Ramos (cell line): ENCODE data around the gene AGAP3.

Experiments used
- in situ Hi-C: fragments of 300-500 bp; cut with MboI; formaldehyde crosslinking; loops from one replicate; pipeline ENCODE4 v1.14.3; 2022; ENCODE audit warnings: low sequenced_read_pairs; ENCODE audit not compliant: unreplicated experiment

AGAP3 gene

DNA sequence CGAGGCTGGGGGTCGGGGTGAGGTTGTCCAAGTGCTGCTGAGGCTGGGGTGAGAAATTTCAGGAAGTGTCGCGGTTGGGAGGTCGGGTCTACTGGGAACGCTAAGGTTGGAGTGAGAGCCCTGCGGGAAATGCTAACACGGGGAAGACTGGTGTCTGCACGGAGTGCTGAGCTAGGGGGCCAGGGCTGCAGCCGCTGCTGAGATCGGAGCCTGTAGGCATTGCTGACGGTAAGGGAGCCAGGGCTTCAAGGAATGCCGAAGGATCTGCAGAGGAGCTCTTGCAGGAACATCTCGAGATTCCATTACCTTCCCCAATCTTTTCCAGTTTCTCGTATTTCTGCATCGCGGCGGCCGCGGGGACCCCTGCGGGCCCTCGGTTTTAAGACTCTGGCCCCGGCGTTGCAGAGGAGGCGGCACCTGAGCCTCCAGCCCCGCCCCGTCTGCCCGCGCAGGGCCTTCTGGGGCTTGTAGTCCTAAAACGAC is 28.7 kb upstream of the AGAP3 start, which contains the start of gene CDK5:
CDK5 (minus strand) TSS at position 392 of the 483 bp plus-strand sequence; CDS start at position 343, 49 bp downstream.
- in situ Hi-C loops, result no loop called here

DNA sequence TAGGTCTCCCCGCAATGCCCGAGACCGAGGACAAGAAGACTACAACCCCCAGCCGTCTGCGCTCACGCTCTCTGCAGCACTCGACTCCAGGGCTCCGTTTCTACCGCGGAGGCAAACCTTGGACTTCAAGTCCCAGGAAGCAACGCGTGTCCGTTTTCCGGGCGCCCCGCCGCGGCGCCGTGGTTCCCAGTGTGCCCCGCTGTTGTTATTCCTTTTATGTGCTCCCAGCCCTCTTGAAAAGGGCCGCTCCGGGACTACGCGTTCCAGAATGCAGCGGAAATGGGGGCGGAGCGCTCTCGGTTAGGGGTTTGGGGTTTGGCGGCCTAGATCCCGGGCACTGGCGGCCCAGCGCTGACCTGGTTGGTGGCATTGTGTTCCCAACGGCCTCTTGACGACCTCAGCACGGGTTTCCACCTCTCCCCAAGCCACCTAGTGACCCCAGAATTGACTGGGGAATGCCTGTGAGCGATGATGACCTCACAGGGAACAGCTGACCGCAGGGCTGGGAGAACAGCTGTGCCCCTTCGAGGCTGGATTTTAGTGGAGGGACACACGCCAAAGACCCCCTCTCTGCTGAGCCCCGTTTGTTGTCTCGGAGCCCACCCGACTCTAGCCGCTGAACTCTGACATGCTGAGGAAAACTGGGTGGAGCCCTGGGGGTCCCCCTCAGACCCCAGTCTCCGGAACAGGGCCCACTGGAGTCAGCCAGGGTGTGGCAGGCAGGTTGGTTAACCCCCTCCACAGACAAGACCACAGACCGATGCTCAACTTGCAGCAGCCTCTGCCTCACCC is 28.1 kb upstream of the AGAP3 start:
- in situ Hi-C loops, result no loop called here

DNA sequence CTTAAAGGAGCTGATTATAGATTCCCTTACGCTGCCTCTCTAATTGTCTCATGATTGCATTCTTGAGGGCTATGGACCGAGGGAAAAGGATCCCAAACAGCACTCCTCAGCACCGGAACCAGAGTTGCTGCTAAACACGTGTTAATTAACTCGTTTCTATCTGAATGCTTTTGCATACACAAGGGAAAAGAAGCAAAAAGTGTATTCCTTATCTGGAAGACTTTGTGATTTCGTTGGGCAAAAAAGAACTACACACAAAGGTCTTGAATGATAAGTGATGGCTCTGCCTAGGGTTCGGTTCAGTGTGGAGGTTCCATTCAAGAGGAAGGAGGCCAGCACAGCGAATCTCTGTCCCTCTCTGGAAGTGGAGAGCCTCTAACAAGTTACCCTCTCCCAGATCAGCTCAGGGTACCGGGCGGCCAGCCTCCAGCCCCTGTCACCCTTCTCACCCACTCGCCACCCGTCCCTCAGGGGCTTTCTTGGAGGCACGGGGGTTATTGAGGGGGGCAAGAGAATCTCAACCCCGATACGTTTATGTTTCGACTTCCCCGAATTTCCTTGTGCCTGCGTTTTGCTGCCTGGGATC is 27.4 kb upstream of the AGAP3 start:
- in situ Hi-C loops, result no loop called here

DNA sequence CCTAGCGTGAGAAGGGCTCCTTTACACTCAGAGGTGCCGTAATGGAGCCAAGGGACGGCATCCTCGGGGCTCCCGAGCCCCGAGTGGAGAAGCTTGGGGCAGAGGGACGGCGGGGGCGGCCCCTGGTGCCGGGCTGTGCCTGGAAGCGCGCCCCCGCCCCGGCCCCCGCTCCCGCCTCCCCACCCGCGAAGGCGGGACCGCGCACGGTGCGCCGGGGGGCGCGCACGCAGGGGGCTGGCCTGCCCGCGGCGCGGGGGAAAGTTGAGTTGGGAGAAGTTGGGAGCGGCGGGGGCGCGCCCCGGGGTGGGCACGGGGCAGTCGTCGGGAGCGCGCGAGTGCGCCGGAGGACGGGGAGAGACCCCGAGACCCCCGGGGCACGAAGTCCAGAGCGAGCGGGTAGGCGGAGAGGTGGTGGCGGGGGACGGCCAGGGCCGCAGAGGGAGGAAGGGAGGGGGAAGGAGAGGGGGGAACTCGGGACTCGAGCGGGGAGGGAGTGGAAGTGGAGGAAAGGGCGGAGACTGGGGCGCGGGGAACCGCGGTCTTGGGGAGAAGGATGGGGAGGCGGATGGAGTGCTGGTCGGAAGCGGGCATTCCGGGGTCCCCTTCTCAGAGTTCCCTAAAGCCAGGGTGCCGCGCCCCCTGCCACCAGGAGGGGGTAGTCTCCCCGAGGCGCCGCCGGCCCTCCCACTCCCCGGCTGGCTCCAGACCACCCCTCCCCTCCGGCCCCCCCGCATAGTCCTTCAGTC is 26.7 kb upstream of the AGAP3 start, which contains the start of gene SLC4A2:
SLC4A2 (plus strand) TSS at position 223 of the 746 bp plus-strand sequence. CDS start 2,399 bp downstream, outside the sequence.
- in situ Hi-C loops, result no loop called here

DNA sequence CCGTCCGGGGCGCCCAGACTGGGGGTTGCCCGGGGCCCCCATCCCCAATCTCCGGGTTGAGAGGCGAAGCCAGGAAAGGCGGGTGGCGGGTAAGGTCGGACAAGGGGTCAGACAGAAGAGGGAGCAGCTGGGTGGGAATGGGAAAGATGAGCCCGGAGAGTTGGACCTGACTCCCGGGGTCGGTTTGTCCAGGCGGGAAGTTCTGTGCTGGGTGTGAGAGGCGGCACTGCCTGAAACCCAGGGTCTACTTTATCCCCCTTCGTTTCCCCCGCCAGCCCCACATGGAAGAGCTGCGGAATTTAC is 26.2 kb upstream of the AGAP3 start:
- in situ Hi-C loops, result no loop called here

DNA sequence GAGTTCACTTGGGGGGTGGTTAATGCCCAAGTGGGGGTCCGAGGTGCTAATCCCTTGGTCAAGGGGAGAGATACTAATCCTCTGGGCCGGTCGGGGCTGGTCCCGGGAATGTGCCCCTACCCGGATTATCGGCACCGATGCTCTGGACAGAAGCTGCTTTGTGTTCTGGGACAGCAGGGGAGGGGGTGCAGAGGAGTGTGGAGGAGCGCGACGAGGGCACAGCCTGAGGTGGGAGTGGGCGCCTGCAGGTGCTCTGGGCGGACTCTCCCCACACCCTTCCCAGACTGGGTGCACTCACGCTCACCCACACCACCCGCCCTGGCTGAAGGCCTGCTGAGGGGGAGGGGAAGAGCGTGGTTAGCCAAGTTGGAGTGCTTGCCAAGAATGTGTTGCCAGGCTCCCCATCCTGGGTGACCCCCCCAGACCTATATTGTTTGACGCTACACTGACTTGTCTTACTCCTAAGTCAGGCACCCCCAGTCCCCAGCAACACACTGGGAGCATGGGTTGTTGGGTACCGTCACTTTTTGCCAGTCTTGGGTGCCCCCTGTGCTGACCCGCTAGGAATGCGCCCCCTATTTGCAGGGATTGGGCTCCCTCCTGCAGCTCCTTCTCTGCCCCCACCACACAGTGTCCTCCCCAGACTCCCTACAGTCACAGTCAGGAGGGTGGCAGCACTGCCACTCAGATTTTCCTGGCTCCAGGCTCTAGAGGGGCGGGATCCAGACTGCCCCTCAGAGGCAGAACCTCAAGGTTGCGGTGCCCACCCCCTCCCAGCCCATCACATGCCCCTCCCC is 25.7 kb upstream of the AGAP3 start:
- in situ Hi-C loops, result no loop called here

DNA sequence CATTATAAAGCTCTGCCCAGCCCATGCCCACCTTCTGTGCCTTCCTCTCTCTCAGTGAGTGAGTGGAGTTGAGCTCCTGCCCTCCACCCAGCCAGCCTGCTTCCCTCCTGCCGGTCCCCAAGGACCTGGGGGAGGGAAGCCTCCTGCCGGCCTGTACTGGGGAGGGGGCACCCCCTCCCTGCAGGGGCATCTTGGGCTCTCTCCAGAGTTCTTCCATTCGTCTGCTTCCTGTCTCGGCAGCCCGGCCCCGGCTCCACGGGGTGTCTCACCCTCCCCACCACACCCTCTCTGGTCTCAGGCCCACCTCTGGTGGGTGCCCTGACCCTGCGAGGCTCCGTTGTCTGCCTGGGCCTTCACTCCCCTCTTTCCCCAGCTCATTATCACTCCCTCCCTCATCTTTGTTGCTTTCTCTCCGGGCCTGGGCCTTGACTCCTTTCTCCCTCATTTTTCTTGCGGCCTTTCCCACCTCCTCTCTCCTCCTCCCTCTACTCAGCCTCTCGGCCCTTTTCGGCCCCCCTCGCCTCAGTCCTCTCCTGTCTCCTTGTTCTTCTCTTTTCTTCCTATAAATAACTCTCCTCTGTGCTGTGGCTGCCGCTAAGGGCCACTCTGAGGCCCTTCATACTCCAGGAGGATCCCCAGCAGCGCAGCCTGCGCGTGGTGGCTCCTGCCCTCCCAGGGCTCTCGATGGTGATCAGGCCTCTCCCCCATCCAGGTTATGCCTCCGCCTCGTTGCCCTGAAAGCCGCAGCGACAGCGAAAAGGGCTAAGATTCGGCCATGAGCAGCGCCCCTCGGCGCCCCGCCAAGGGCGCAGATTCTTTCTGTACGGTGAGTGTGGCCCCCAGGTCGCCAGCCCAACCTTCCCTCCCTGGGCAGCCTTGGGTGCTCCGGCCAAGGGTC is 24.8 kb upstream of the AGAP3 start:
- in situ Hi-C loops, result no loop called here

DNA sequence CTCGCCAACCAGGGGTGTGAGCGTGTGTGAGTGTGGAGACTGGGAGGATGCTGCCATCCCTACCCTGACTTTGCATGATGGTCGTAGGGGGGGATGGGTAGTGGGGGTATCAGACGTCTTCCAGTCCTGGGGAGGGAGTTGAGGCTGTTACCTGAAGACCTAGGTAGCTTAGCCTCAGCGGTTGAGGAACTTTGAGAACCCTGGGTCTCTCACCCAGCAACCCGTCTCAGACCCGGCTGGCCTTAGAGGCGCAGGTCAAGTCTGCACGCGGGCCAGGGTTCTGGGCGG is 24.2 kb upstream of the AGAP3 start:
- in situ Hi-C loops, result no loop called here

DNA sequence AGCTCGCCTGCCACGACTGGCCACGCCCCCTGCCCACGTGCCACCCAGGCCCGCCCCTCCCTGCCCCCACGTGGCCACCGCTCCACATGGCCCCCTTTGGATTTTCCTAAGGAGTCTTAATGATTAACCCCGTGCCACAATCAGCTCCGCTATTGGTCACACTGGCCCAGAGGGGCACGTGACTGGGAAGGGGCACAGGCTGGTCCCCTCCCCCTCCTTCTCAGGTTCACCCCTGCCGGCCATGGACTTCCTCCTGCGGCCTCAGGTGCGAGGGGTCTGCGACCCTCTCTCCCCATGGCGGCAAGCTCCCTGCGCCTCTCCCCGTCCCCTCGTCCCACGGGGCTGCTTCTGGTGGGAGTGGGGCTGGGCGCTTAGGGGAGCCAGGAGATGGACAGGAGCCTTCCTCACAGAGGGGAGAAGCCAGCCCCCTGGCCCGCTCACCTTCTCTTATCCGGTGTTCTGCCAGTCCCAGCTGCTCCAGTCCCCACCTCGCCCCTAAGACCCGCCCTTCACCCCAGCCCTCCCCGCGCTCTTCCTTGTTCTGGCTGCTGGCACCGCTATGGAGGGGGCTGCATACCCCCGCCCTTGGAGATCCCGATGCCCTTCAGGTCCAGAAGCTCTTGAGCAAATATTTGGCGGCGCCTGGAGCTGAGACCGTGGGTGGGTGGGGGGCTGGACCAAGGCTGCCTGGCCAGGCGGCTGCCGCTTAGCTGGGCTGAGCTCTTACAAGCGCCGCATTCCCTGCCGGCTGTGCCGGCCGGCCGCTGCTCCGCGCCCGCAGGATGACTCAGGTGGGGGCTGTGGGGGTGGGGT is 23.7 kb upstream of the AGAP3 start:
- in situ Hi-C loops, result no loop called here

DNA sequence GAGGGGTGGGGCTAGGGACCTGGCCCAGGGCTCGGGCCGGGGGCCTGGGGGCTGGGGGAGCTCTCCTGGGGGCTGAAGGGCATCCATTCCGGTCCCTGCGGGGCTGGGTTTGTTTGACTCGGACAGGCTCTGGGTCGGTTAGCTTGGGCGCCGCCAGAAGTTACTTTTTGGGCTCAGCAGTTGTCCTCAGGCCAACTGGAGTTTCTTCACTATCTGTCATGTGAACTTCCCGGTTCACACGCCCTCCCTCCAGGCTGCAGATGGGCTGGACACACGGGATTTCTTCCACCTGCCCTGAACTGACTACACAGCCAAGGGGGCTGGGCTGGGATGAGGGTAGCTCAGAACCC is 23.1 kb upstream of the AGAP3 start:
- in situ Hi-C loops, result no loop called here

DNA sequence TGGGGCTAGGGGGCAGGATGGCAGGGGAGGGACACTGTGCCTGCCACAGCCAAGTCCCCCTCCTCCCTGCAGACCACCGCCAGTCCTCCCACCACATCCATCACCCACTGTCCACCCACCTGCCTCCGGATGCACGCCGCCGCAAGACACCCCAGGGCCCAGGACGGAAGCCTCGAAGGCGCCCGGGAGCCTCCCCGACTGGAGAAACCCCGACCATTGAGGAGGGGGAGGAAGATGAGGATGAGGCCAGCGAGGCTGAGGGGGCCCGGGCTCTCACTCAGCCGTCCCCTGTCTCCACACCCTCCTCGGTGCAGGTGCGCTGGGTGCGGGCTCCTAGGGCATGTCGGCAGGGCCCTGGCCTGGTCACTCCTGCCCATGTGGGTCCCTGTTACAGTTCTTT is 21.8 kb upstream of the AGAP3 start:
- in situ Hi-C loops, result no loop called here

DNA sequence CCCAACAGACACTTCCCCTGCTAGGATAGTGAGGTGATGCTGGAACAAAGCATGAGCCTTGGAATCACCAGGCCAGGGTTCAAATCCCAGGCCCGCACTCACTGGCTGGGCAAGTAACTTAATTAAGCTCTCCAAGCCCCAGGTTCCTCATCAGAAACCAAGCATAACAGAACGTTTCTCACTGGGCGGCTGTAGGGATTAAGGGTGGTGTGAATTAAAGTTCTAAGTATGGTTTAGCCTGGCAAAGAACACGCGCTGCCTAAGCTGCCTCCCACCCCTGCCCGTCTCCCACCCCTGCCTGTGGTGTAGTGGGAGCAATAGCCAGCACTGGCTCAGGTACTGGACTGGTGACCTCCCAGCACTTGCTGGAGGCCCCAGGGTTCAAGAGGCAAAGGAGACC is 21.3 kb upstream of the AGAP3 start:
- in situ Hi-C loops, result no loop called here

DNA sequence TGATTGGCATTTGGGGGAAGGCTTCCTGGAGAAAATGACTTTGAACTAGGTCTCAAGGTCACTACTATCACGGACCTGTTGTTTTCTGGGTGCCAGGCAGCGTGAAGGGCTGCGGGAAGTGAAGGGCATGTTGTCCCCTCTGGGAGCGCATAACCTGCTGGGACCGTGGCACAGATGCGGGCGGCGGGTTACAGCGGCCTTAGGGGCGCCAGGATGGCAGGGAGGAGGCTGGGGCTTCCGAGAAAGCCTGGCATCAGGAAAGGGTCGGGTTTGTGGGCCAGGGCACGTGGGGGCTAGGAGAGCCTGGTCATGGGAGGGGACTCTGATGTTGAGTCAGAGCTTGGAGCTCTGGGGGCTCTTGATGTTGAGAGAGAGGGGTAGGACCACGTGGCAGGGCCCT is 20.8 kb upstream of the AGAP3 start:
- in situ Hi-C loops, result no loop called here

DNA sequence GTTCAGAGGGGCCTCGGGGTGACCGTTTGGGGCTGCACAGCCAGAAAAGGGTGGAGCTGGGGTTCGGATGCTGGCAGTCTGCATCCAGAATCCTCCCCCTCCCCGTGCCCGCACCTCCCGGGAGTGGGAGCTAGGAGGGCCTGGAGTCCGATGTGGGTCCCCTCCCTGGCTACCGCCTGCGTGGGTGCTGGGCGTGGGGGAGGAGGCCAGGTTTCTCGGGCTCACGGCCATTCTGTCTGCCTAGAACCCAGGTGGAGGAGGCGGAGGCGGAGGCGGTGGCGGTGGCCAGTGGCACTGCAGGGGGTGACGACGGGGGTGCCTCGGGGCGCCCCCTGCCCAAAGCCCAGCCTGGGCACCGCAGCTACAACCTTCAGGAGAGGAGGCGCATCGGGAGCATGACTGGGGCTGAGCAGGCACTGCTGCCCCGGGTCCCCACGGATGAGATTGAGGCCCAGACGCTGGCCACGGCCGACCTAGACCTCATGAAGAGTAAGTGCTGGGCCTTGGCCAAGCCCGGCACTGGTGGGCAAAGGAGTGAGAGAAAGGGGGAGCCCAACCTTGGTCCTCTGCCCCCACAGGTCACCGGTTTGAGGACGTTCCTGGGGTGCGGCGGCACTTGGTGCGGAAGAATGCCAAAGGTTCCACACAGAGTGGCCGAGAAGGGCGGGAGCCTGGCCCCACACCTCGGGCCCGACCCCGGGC is 19.9 kb upstream of the AGAP3 start:
- in situ Hi-C loops, result no loop called here

DNA sequence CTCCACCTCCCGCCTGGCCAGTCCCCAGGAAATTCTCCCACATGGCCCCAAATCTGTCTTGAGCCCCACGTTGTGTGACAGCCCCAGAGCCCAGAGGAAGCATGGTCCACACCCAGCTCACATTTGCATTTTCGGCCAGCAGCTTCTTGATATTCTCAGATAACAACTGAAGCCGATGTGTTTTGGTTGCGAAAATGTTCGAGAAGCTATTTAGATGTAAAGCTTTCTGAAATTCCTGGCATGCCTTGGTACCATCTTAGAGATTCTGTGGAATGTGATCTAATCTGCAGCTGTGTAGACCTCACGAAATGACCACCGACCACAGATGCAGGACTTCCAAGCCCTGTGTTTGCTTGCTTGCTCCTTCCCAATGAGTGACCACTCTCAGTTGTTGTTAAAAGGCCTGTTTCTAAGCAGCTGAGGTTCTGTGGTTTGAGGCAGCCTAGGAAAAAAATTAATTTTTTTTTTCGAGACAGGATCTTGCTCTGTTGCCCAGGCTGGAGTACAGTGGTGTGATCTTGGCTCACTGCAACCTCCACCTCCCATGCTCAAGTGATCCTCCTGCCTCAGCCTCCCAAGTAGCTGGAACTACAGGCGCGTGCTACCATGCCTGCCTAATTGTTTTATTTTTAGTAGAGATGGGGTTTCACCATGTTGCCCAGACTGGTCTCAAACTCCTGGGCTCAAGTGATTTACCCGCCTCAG is 18.1 kb upstream of the AGAP3 start:
- in situ Hi-C loops, result no loop called here

DNA sequence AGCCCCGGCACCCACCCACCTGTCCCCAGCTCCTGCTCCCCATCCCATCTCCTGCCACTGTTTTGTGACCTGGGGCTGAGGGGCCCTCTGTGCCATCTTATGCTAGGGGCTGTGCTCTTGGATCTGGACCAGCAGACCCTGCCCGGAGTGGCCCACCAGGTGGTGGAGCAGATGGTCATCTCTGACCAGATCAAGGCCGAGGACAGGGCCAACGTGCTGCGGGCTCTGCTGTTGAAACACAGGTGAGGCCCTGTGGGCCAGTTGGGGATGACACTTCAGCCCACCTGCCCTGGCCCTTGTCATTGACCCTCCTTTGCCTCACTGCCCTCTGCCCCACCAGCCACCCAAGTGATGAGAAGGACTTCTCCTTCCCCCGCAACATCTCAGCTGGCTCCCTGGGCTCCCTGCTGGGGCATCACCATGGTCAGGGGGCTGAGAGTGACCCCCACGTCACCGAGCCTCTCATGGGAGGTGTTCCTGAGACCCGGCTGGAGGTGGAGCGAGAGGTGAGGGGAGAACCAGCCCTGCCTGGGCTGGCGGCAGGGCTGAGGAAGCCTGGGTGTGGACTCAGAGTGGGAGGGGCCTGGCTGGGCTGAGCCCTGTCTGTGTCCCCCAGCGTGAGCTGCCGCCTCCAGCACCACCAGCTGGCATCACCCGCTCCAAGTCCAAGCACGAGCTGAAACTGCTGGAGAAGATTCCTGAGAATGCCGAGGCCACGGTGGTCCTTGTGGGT is 16.3 kb upstream of the AGAP3 start:
- in situ Hi-C loops, result no loop called here

DNA sequence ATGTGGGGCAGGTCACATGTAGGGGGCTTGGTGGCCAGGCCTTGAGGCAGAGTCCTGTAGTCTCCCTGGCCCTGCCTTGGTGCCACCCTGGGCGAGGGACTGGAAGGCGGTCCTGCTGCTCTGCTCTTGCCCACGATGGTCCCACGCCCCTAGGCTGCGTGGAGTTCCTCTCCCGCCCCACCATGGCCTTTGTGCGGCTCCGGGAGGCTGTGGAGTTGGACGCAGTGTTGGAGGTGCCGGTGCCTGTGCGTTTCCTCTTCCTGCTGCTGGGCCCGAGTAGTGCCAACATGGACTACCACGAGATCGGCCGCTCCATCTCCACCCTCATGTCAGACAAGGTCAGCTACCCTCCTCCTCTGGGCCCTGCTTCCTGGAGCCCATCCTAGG is 15.7 kb upstream of the AGAP3 start:
- in situ Hi-C loops, result no loop called here
